Stimulated activated CD4-positive, alpha-beta T cell treated with anti-CD3 and anti-CD28 coated beads, Interleukin-4, amount 100 ng/mL, for 48 hours (primary cell): ENCODE results near the gene ASXL3.

Source experiments
- DNase-seq, 2 donors: peaks; one replicate each; pipeline ENCODE4 v3.0.0-alpha.2; 2020; ENCODE audit warnings: low read depth in 2 of 2

The ASXL3 gene

DNA sequence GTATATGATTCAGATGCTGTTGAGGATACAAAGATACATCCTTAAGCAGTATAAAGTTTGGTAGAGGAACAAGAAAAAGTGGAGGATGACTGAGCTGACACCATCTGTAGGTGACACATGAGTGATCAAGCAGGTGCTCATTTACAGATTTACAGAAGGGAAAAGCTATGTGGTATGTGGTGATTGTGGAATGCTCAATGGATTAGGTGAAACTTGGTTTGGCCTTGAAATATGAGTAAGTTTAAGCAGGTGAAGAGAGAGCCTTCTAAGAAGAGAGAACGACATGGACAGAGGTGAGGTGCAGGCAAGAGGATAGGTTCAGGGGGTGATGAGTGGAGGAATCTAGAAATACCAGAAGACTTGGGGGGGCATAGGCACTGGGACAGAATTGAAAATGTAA, 5.9 kb downstream of the ASXL3 start:
- DNase-seq = no peak

- no peak for DNase-seq
Observed at GRCh38 chr18:33584548-33585430, 6.8 kb downstream of the ASXL3 start.

- no peak for DNase-seq
Observed at GRCh38 chr18:33585431-33585775, 7.4 kb downstream of the ASXL3 start.

DNA sequence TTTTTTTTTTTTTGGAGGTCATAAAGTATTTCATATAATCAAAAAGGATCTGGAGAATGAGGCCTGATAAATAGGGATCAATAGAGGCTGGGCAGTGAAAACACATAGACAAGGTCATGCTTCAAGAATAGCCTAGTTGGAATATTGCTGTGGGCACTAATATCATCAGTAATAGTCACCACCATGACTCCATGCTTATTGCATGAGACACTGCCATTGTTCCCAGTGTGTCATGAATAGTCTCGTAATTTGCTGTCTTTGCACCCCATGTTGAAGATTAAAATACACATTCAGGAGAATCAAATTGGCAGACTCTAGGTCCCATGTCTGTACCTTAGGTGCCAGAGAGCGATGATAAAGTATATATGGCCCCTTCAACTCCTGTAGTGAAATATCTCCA, 10.3 kb downstream of the ASXL3 start:
- no peak for DNase-seq

- no peak for DNase-seq
Observed at GRCh38 chr18:33593261-33593660, 15.2 kb downstream of the ASXL3 start.

DNA sequence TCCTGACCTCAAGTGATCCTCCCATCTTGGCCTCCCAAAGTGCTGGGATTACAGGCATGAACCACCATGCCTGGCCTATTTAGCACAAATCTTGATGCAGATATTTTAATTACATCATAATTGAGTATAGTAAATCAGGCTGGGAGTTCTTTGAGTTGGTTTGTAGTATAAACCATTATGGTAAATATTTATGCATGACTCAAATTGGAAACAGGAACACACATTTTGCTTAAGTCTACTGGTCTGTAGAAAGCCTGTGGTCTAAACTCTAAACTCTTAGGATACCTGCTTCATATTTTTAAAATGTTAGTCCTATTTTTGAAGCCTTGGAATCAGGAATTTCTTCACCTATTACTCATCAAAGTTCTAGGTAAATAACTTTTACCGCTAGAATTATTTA, 16.8 kb downstream of the ASXL3 start:
- DNase-seq = no peak

GRCh38 chr18:33596178-33596854, 18.3 kb downstream of the ASXL3 start:
- no peak for DNase-seq

DNA sequence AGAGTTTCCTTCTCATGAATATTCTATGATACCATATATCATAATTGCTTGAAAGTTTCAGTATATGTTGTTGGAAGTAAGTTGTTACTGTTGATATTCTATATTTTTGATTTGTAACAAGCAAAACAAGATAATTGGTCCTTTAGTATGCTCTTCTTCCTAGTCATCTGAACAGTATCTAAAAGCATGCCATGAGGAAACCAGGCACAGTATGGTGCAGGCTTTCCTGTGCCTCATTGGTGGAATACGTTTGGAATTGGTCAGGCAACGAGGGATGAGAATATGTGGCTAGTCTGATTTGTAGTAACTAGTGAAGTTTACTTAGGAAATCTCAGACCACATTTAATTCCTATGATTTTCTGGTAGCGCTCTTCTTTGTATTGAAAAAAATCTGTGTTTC, 22.8 kb downstream of the ASXL3 start:
- no peak for DNase-seq

DNA sequence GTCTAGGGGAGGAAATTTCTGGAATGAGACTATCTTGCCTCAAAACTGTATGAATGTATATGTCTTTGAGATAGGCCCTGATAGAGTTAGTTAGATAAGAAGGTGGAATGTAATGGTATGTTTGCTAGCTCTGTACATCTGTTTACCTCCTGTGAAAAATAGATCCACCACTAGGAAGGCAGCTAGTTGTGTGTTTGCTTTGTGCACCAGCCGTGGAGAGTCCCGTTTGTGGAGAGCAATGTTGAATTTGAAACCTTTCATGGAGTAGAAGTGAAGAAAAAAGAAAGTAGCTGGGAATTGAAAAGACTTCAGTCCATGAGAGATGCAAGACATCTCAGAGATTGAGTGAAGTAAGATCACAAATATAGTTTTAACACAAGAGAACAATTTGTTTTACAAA, 25.4 kb downstream of the ASXL3 start:
- no peak for DNase-seq

DNA sequence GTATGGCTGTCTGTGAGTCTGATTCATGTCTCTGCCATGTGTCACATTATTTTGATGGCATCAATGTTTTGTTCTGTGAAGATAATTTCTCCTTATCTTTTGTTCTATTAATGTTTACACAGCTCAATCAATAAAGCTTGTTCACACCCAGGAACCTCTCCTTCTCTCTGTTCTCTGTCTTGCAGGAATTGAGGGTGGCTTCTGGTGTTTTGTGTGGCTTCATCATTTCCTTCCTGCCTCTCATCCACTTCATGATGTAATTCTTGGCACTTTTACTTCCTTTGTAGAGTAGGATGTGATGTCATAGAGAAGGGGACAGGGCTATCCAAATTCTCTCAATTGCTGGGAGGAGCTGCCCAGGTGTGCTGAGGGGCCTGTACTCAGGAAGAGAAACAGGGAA, 27.2 kb downstream of the ASXL3 start:
- DNase-seq = no peak

GRCh38 chr18:33606621-33607020, 28.6 kb downstream of the ASXL3 start:
- no peak for DNase-seq

DNA sequence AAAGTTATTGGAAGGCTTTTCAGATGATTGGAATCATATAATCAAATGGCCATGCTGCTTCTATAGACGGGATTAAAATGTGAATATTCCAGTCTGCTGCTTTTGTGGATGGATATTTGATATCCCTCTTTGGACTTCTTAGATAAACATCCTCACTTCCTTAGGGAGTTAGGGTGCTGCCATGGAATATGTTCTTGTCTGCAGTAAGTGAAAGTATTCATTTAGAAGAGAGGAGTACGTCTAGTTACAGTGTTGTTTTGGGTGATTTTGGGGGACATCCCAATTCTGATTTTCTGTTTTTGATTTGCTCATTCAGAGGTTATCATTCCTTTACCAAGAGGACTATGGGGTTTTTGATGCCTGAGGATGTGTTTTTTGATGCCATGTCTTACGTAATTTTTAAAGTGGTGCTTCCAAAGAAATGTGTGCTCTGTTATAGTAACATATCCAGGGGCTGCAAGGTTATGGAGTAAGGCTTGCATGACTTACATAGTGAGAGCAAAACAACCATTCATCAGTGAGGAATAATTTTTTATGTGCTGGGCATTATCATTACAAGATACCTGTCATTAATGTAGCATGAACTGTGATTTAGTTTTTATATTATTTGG, 33.6 kb downstream of the ASXL3 start:
- no peak for DNase-seq

GRCh38 chr18:33612632-33613031, 34.6 kb downstream of the ASXL3 start:
- DNase-seq = no peak

DNA sequence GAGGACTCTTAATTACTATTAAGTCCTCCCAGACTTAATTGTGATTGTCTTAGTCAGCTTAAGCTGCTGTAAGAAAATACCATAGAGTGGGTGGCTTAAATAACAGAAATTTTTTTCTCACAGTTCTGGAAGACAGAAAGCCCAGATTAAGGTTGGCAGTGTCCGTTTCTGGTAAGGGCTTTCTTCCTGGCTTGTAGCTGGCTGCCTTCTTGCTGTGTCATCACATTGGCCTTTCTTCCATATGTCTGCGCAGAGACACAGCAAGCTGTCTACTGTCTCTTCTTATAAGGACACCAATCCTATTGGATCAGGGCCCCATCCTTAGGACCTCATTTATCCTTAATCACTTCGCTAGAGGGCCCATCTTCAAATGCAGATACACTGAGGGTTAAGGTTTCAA, 38.5 kb downstream of the ASXL3 start:
- DNase-seq = no peak

DNA sequence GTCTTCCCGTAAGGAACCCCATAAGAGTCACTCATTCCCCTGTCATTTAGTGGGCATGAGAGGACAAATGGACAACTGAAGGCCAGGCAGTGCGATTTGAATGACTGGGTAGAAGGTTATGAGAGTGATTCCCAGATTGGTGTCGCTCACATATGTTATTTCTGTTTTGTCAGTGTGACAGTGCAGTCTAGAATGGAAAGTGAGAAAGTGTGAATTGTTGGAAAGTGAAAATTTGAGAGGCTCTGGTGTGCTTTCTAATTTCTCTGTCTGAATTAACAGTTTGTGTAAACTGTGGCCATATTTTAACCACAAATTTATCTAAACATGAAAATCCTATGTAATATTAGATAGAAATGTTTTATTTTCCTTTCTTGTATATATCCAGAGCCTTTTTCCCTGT, 49.1 kb downstream of the ASXL3 start:
- DNase-seq = no peak

- no peak for DNase-seq
Observed at GRCh38 chr18:33630476-33630875, 52.5 kb downstream of the ASXL3 start.

DNA sequence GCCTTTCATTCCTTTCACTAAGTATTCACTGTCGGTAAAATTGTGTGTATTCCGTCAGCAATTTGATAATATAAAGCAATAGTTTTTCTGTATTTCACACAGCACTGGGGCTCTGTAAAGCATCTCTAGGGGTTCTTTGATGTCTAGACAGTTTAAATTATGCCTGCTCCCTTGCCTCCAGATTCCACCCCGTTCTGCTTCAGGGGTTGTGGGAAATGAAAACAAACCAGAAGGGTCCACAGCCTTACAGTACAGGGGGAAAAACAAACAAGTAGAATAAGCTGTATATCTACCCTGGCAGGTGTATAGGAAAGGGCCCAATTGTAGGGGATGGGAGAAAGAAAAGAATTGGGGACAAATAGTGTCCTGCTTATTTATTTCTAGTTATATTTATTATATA, 63.1 kb downstream of the ASXL3 start:
- DNase-seq = no peak

GRCh38 chr18:33644494-33644893, 66.5 kb downstream of the ASXL3 start:
- DNase-seq = no peak

DNA sequence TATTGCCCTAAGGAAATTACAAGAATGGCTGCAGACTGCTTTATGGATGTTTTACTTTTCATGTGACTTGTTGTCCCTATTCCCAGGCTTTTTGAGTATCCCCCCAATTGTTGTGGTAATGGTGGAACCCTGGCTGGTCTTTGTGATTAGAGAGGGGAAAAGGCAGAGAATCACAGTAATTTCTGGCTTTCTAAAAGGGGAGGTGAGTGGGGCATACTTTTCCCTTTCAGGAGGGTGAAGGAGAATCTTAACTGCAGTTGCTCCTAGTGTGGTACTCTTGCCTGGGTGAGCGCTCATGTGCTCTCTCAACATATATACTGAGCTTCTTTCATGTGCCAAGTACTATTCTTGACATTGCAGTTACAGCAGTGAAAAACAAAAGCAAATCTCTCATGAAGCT, 69.3 kb downstream of the ASXL3 start:
- no peak for DNase-seq

- DNase-seq = no peak
Observed at GRCh38 chr18:33652635-33653034, 74.6 kb downstream of the ASXL3 start.

DNA sequence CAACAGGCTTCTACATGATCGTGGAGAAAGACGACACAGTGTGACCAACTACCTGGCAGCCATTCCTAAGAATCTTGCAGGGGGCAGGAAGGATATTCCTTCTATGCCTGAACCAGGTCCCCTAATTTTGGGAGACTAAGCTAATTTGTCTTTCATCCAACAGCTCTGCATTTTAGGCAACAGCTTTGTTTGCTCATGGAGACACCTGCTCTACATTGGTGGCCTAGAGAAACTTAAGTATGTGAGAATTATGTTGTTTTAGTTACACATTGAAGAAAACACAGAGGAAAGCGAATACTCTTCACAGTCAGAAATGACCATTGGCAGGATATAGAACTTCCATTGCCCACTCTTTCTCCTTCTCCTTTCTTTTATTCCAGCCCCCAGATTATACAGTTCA, 75.2 kb downstream of the ASXL3 start:
- no peak for DNase-seq

- DNase-seq = no peak
Observed at GRCh38 chr18:33656889-33657448, 79.0 kb downstream of the ASXL3 start.
